ENCODE results near the gene RASAL1.

DNA sequence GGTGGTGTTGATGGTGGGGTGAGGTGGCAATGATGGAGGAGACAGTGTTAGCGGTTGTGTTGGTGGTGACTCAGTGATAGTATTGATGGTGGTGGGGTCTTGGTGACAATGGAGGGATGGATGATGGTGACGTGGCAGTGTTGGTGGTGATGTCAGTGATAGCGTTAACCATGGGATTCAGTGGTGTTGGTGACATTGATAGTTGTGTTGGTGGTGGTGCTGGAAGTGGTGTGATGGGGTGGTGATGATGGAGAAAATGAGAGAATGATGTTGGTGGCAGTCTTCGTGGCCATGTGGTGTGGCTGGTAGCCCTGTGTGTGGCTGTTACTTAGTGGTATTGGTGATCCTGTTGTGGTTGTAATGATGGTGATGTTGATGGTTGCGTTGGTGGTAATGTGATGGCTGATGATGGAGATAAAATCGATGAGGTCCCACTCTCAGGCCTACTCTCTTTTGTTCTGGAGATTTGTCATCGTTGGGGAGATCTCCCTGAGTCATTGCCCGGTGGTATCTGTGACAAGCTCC is 76.4 kb downstream of the RASAL1 start:
- TF ChIP-seq, protein P1, sequence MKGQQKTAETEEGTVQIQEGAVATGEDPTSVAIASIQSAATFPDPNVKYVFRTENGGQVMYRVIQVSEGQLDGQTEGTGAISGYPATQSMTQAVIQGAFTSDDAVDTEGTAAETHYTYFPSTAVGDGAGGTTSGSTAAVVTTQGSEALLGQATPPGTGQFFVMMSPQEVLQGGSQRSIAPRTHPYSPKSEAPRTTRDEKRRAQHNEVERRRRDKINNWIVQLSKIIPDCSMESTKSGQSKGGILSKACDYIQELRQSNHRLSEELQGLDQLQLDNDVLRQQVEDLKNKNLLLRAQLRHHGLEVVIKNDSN (IDR thresholded peaks at IDR 0.05) = no peak
- TF ChIP-seq YY1 (IDR thresholded peaks at IDR 0.05; ENCODE audit: low read depth) (no peak), TAF1 (IDR thresholded peaks at IDR 0.05; ENCODE audit: low read depth) (no peak), EGR1 (IDR thresholded peaks at IDR 0.05) (no peak), EP300 (IDR thresholded peaks at IDR 0.05; ENCODE audit: borderline replicate concordance) (no peak), TEAD4 (IDR thresholded peaks at IDR 0.05) (no peak), FOXM1 (IDR thresholded peaks at IDR 0.05; ENCODE audit: borderline replicate concordance, low read depth) (no peak), CREB1 (IDR thresholded peaks at IDR 0.05; ENCODE audit: low read depth) (no peak), TCF12 (IDR thresholded peaks at IDR 0.05; ENCODE audit: low read depth) (no peak), ZBTB7A (IDR thresholded peaks at IDR 0.05; ENCODE audit: low read depth) (no peak), CEBPB (IDR thresholded peaks at IDR 0.05) (no peak)
- TF ChIP-seq, protein P2, sequence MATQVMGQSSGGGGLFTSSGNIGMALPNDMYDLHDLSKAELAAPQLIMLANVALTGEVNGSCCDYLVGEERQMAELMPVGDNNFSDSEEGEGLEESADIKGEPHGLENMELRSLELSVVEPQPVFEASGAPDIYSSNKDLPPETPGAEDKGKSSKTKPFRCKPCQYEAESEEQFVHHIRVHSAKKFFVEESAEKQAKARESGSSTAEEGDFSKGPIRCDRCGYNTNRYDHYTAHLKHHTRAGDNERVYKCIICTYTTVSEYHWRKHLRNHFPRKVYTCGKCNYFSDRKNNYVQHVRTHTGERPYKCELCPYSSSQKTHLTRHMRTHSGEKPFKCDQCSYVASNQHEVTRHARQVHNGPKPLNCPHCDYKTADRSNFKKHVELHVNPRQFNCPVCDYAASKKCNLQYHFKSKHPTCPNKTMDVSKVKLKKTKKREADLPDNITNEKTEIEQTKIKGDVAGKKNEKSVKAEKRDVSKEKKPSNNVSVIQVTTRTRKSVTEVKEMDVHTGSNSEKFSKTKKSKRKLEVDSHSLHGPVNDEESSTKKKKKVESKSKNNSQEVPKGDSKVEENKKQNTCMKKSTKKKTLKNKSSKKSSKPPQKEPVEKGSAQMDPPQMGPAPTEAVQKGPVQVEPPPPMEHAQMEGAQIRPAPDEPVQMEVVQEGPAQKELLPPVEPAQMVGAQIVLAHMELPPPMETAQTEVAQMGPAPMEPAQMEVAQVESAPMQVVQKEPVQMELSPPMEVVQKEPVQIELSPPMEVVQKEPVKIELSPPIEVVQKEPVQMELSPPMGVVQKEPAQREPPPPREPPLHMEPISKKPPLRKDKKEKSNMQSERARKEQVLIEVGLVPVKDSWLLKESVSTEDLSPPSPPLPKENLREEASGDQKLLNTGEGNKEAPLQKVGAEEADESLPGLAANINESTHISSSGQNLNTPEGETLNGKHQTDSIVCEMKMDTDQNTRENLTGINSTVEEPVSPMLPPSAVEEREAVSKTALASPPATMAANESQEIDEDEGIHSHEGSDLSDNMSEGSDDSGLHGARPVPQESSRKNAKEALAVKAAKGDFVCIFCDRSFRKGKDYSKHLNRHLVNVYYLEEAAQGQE (IDR thresholded peaks at IDR 0.05; ENCODE audit: low read depth) = no peak
- TF ChIP-seq, protein P3, sequence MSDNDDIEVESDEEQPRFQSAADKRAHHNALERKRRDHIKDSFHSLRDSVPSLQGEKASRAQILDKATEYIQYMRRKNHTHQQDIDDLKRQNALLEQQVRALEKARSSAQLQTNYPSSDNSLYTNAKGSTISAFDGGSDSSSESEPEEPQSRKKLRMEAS (IDR thresholded peaks at IDR 0.05) = no peak

All from Ishikawa (cell line).